ENCODE measurements around the gene KRTAP20-2.

- TF ChIP-seq POLR2A (IDR thresholded peaks at IDR 0.05; ENCODE audit: low read length) (no peak), GATA1 (IDR thresholded peaks at IDR 0.05; ENCODE audit: low read depth, low read length) (no peak)
Measured at GRCh38 chr21:30615199-30615598, 19.8 kb upstream of the KRTAP20-2 start.
